Sigmoid colon (tissue), 7 donors: ENCODE data around the gene FKBP7. TPM values are rescaled to one million over a fixed set of nuclear protein-coding genes. Genes with fewer than 3 reads are reported as not detected.

Experiments used
- DNase-seq: peaks from one replicate; pipeline ENCODE4 v3.0.0-alpha.2; 2019
- H3K27ac ChIP-seq, 4 donors: fragments of 200-600 bp; sonication (generic); one replicate each; pipeline ENCODE4 v1.5.1; 2016 to 2019; ENCODE audit warnings: mild to moderate bottlenecking in 1 of 4
- H3K27me3 ChIP-seq, 3 donors: fragments of 200-600 bp; sonication (generic); one replicate each; pipeline ENCODE4 v1.5.1; 2019; ENCODE audit warnings: mild to moderate bottlenecking in 1 of 3
- H3K36me3 ChIP-seq, 4 donors: fragments of 200-600 bp; sonication (generic); one replicate each; pipeline ENCODE4 v1.5.1; 2016 to 2019
- H3K4me1 ChIP-seq, 4 donors: fragments of 200-600 bp; sonication (generic); one replicate each; pipeline ENCODE4 v1.5.1; 2017 to 2019
- H3K4me3 ChIP-seq, 4 donors: fragments of 200-600 bp; sonication (generic); one replicate each; pipeline ENCODE4 v1.5.1; 2017 to 2019; ENCODE audit warnings: mild to moderate bottlenecking in 2 of 4, moderate library complexity in 1 of 4
- H3K9me3 ChIP-seq, 4 donors: fragments of 200-600 bp in 3 of 4; sonication (generic) in 3 of 4; one replicate each; pipeline versions ENCODE4 v1.5.1 to v1.6.1; 2013 to 2019
- CTCF ChIP-seq, 4 experiments: fragments of 450-650 bp in 3 of 4; fragments of 200-600 bp in 1 of 4; IDR thresholded peaks; one replicate each; pipeline ENCODE4 v1.5.1; 2016 to 2019; ENCODE audit warnings: antibody characterized with exemption in 4 of 4, mild to moderate bottlenecking in 3 of 4, moderate library complexity in 2 of 4
- EP300 ChIP-seq, 4 donors: sonication (generic); formaldehyde crosslinking; IDR thresholded peaks; one replicate each; pipeline ENCODE4 v1.6.1; 2017; ENCODE audit warnings: antibody characterized with exemption in 4 of 4
- POLR2A ChIP-seq, 2 donors: fragments of 450-650 bp; IDR thresholded peaks; one replicate each; pipeline ENCODE4 v1.6.1; 2016; ENCODE audit warnings: antibody characterized with exemption in 2 of 2, mild to moderate bottlenecking in 2 of 2, moderate library complexity in 2 of 2
- POLR2AphosphoS5 ChIP-seq, 4 donors: sonication (generic); formaldehyde crosslinking; IDR thresholded peaks; one replicate each; pipeline ENCODE4 v1.6.1; 2017; ENCODE audit warnings: antibody characterized with exemption in 4 of 4
- WGBS, 2 donors: extraction: QIAGEN DNeasy Blood & Tissue Kit; methylation state at CpG; one replicate each; pipeline ENCODE4 v1.1.7; 2013; 5-methylcytosine and 5-hydroxymethylcytosine counted together
- intact Hi-C: fragments of 100-400 bp; cut with DNase I; formaldehyde crosslinking; loops from one replicate; pipeline ENCODE4 v1.15.1; 2023
- polyA plus RNA-seq, 3 donors: library from polyadenylated mRNA; stranded (reverse); fragments of 200-250 nt; gene quantifications; one replicate each; pipeline ENCODE4 v1.2.3, GENCODE V29; 2013
- total RNA-seq, 4 donors: library from RNA; depleted of rRNA; stranded (reverse); fragments of >200 nt; gene quantifications; one replicate each; pipeline ENCODE4 v1.1.0, GENCODE V29; 2016
- donor health status: healthy with polysubstance abuse.
- donor health status: Bipolar disorder and iron deficiency.
- donor health status: healthy.

The FKBP7 gene
- total and polyA plus RNA-seq, 7 donors: 1.2 to 26.7 (median 19.9) TPM

- whole genome bisulfite sequencing, 2 donors: 51 to 77% methylated on average over 6 of the region's 6 CpGs
- Histone ChIP-seq H3K4me1 (peaks cover 0 to 50% (median 44%) of the 10 kb centered on the region in 4 donors), H3K27me3 (no peaks in the 10 kb centered on the region), H3K36me3 (peaks cover 0 to 6% (median 0%) of the 10 kb centered on the region in 4 donors), H3K4me3 (no peak overlapping the region), H3K27ac (no peak overlapping the region), H3K9me3 (no peaks in the 10 kb centered on the region)
- intact Hi-C loops: no loop called here
- no peak for TF ChIP-seq POLR2A (IDR thresholded peaks at IDR 0.05)
- no peak for TF ChIP-seq CTCF (IDR thresholded peaks at IDR 0.05)
- TF ChIP-seq POLR2AphosphoS5 (IDR thresholded peaks at IDR 0.05): no peak
- TF ChIP-seq EP300 (IDR thresholded peaks at IDR 0.05): no peak
- DNase-seq: peak; percentile 61
These were observed 6.0 kb upstream of the FKBP7 start for GRCh38 chr2:178484245-178485041.

- Histone ChIP-seq H3K27ac (no peak overlapping the region), H3K9me3 (no peaks in the 10 kb centered on the region), H3K27me3 (no peaks in the 10 kb centered on the region), H3K36me3 (no peaks in the 10 kb centered on the region), H3K4me1 (peaks cover 0 to 56% (median 53%) of the 10 kb centered on the region in 4 donors), H3K4me3 (no peak overlapping the region)
- TF ChIP-seq EP300 (IDR thresholded peaks at IDR 0.05) (no peak), POLR2AphosphoS5 (IDR thresholded peaks at IDR 0.05) (no peak), CTCF (IDR thresholded peaks at IDR 0.05) (no peak), POLR2A (IDR thresholded peaks at IDR 0.05) (no peak)
- intact Hi-C loops: no loop called here
- no peak for DNase-seq
- 78 to 82% methylated on average over 4 of the region's 4 CpGs for WGBS, 2 donors
These were observed 4.0 kb upstream of the FKBP7 start for GRCh38 chr2:178482437-178482836.

- H3K4me3 ChIP-seq: peak within 1 kb of the TSS; percentile 72 to 97 (median 91)
- H3K27ac ChIP-seq: peak within 1 kb of the TSS; percentile 88 to 95 (median 92)
- 0 to 1% methylated on average over 92 of the region's 92 CpGs for WGBS, 2 donors
- H3K27me3 ChIP-seq: no peaks in the 10 kb centered on the region
- DNase-seq: peak; percentile 99
- H3K4me1 ChIP-seq: peaks cover 0 to 62% (median 56%) of the 10 kb centered on the region in 4 donors
- TF ChIP-seq POLR2A (IDR thresholded peaks at IDR 0.05) (peak; percentile 22 to 74), EP300 (IDR thresholded peaks at IDR 0.05) (peak in 1 of 4 donors; percentile 21), POLR2AphosphoS5 (IDR thresholded peaks at IDR 0.05) (peak; percentile 63 to 91 (median 85)), CTCF (IDR thresholded peaks at IDR 0.05) (no peak)
- no peaks in the 10 kb centered on the region for H3K9me3 ChIP-seq
- intact Hi-C loops: loop anchor here (2.0 kb wide), 1 partner anchor 42 kb away; no protein-coding TSS in a partner anchor
- no peaks in the 10 kb centered on the region for H3K36me3 ChIP-seq
These were observed 2.1 kb upstream of the FKBP7 start, which contains the start of gene PLEKHA3 for GRCh38 chr2:178480227-178481181. PLEKHA3 (plus strand) TSS chr2:178480457; CDS start chr2:178480870, 413 bp downstream.

GRCh38 chr2:178479758-178480226 is 1.4 kb upstream of the FKBP7 start:
- TF ChIP-seq POLR2A (IDR thresholded peaks at IDR 0.05) (no peak), EP300 (IDR thresholded peaks at IDR 0.05) (peak in 1 of 4 donors; percentile 28), POLR2AphosphoS5 (IDR thresholded peaks at IDR 0.05) (no peak), CTCF (IDR thresholded peaks at IDR 0.05) (no peak)
- intact Hi-C loops: loop anchor here (2.0 kb wide), 1 partner anchor 43 kb away; no protein-coding TSS in a partner anchor
- Histone ChIP-seq H3K36me3 (no peaks in the 10 kb centered on the region), H3K4me3 (peak overlapping the region; percentile 72 to 97 (median 91)), H3K27ac (peak overlapping the region; percentile 88 to 95 (median 92)), H3K4me1 (peaks cover 0 to 57% (median 50%) of the 10 kb centered on the region in 4 donors), H3K27me3 (no peaks in the 10 kb centered on the region), H3K9me3 (no peaks in the 10 kb centered on the region)
- WGBS, 2 donors: 23 to 30% methylated on average over 19 of the region's 19 CpGs
- DNase-seq: peak; percentile 63
